C1 segment of cervical spinal cord (tissue), 14 donors: ENCODE measurements around the gene SGIP1.

ENCODE experiments used
- DNase-seq, 14 donors: peaks; one replicate each; lab custom pipeline; 2025; lab: John Stamatoyannopoulos, UW

The SGIP1 gene

DNA sequence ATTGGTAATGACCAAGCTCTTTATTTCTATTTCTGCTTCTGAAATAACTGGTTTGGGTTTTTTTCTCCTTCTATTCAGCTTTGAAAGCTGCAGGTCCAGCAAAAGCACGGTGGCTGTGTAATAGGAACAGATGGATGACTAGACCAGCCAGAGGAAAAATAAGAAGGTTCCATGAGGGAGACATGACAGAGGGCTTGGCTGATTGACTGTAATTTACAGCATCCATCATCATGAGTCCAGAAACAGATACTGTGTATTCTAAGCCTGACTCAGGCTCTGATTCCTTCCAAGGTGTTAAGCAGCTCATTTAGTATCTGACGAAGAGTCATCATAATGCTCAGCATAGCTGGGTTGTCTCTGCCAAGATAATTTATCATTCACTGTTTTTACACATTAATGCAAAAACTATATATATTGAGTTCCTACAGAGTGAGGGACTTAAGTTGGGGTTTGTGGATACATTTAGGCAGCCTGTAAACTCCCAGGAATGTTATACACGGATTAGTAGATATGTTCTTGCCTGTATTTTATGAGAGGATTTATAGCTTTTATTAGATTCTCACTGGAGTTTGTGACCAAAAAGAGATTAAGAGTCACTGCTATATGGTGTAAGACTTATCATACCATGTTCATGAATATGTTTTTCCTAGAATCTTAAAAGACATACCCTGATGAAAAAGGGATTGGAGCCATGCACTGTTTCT, 72.6 kb downstream of the SGIP1 start:
- DNase-seq: peak in 1 of 14 donors; percentile 17

DNA sequence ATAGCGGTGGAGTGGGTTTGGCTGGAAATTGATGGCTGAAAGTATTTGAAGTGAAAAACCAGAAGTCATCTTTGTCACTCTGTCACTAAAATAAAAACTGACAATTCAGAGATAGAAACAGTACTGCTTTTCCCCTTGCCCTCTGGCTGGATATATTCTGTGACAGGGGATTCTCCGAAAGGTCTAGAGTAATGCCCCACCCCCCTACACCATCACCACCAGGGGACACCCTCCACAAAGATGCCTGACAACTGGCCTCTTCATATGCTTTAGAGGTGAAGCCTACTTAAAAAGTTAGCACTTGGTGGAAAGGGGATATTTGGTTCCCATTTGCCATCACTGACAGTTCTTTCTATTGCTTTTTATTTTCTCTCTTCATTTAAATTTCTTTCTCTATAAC, 73.5 kb downstream of the SGIP1 start:
- no peak for DNase-seq

DNA sequence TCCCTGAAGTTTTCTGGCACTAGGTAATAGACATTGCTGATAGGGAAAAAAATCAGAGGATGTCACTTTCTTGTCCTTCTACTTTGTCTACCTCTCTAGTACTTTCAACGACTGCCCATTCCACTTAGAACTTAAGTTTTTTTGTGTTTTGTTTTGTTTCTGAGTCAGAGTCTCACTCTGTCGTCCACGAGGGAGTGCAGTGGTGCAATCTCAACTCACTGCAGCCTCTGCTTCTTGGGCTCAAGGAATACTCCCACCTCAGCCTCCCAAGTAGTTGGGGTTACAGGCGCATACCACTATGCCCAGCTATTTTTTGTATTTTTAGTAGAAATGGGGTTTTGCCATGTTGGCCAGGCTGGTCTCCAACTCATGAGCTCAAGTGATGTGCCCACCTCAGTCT, 79.2 kb downstream of the SGIP1 start:
- no peak for DNase-seq

DNA sequence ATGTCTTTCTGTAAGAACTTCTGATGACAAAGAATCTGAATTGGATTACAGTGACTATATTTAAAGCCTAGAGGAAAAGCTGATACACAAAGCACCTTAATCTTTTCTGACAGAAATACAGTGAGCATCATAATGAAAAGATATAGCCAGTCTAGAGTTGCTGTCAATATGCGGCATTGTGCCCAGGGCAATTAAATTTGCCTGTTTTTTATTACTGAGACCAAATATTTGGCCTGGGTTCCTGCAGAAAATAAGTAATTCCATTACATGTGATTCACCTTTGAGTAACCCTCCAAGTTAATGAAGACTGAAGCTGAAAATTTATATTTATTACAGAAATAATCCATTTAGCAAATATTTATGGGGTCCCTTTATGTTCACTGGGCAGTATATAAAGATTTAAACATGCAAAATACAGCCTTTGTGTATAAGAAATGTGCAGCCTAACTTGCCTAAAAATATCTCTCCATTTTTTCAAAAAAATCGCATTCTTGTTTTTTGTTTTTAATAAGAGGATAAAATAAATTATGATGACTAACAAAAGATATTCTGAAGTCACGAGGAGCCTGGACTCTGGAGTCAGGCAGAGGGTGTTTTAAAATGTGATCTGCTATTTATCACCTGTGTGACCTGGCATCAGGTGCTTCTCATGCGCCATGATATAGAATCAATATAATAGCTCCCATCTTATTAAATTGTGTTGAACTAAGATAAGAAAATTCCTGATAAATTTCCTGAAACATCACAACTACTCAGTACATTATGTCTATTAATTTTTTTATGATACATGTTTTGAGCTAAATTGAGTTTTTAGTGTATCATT, 83.6 kb downstream of the SGIP1 start:
- DNase-seq: no peak

DNA sequence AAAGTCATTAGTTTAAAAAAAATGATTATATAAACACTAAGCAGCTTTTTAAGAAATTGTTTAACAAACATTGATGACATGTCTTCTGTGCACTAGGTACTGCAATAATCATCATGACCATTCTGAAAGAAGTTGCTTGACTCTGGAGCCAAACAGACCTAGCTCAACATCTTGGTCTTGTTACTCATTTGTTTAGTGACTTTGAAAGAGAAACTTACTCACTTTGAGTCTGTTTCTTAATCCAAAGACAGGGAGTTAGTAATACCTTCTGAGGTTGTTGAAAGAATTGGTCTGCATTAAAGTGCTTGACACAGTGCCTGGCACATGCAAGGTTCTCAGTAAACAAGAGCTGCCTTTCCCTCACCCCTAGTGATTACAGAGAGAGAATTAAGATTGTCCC, 84.4 kb downstream of the SGIP1 start:
- DNase-seq: no peak

DNA sequence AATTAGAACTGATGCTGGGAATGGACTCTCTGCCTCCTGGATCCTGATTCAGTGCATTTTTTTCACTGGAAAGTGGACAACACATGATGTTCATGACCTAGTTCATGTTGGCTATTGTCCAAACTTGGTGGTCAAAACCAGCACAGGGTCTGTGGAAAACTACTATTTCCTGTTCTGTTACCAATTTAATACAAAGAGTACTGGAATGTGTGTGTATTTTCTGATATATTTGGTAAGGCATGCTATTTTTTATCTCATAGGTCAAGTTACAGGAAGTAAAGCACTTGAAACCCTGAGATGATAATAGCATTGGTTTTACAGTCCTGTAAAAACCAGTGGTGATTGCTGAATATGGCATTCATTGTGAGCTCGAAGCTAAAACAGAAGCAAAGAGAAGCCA, 89.9 kb downstream of the SGIP1 start:
- DNase-seq: no peak

DNA sequence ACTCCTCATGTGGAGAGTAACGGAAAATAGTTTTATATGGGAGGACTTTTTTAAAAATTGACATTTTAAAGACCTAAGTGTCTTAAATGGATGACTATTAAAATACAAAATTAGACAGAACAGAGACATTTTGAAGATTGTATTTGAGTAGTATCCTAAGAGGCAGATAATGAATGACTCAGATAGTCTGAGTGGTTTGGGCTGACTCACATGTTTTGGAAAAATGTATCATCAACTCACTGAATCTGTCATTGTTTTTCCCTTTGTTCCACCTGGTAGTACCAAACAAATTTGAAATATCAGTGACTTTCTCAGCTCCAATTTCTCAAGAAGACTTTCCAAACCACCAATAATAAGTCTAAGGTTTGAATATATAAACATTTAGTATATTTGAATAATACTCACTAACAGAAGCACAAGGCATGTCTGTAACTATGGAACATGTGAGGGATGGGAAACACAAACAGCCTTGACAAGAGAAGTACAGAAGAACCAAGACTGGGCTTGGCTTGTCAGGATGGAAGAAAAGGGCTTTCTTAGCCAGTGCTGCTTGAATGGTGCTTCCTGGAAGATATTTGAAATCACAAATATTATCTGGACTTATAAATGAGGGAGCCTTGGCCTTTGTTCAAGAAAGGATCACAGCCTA, 90.6 kb downstream of the SGIP1 start:
- DNase-seq: no peak

DNA sequence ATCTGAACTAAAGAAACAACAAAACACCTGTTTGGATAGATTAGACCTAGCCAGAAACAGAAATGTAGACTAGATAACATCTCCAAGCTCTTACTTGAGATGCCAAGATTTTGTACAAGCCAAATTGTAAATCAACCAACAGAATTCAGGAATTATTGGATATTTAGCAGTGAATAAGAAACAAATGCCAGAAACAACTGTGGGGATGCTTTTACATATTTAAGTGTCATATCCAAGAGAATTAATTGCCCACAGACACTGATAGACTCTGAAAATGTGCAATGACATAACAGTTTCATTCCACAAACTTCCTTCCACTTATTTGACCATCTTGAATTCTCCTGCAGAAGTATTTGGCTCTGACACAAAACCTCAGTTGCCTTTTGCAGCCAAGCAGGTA, 92.3 kb downstream of the SGIP1 start:
- DNase-seq: no peak

DNA sequence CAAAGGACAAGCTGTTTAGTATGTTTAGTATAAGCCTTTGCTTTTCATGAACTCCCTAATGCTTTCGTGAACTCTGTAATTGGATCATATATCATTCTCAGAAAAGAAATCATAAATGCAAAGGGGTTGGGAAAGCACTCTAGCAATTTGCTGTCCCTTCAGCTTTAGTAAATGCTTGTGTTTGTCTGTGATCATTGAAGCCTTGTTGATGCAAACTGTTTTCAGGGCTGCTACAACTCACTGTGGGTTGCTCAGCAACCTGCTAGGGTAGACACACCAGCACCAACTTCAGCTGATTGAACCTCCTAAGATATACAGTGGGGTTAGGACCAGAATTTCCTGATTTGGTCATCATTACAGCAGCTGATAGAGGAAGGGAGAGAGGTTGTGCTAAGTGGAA, 95.0 kb downstream of the SGIP1 start:
- DNase-seq: no peak

DNA sequence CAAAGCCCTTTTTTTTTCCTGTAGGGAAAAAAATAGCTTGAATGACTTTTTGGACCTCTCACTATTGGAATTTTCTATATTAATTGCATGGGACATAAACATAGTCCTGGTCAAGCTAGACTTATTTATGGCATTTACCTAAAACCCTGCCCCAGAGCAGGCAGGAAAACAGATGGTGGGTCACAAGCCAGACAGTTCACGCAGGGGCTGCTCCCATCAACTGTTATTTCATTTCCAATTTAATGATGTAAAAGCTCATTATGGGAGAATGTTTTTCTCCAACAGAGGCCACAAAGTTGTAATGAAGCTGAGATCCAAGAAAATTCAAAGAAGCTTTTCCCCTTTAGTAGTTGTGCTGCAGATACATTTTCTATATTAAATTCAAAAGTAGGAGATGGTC, 99.2 kb downstream of the SGIP1 start:
- no peak for DNase-seq

DNA sequence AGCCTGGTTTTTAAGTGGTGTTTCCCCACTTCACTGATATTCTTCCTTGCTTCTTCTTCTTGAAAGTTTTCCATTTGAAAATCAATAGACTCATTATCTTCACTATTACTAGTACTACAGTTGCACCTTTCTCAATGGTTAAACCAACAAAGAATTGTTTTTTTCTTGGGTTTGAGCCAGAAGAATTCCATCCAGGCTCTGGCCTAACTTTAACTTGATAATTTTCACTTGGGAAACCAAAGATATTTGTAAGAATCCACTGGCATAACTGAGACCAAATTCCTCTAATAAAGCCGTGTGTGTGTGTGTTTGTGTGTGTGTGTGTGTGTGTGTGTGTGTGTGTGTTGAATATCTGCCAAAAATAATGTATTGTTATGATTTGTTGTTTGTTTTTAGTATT, 103.2 kb downstream of the SGIP1 start:
- no peak for DNase-seq

DNA sequence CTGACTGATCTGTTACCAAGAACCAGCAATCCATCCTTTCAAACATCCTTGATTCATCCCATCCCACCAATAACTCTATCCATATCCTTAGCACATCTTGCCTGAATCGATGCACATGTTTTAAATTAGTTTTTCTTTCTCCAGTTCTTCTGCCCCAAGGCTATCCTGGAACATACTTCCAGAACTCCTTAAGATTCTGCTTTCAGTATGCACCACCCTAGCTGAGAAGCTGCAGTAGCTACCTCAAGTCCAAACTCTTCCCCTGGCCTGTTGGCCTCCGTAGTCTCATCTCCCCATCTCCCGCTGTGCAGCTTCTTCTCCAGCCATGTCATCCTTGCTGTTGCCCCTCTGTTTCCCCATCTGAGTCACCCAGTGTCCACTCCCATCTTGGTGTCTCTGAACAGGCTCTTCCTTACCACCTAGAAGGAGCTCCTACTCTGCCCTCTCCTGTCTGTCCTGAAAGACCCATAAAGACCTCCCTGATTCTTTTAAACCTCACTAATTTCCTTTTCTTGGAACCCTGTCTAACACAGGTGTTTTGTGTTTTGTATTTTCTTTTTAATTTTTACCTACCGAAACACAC, 108.0 kb downstream of the SGIP1 start:
- DNase-seq: no peak

DNA sequence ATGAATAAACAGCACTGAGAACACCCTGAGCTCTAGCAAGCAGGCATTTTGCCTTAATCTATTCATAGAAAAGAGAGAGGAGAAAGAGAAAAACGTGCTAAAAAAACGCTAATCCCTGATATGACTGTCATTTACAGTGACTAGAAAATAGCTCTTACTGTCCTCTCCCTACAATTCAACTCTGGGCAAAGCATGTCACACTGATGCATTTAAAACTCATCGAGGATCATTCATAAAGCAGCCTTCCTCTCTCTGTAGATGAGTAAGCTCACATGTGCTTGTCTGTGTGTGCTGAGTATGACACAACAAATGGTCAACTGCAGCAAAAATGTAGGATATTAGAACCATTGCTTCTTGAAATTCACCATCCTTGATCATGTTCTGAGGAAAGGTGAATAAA, 109.0 kb downstream of the SGIP1 start:
- no peak for DNase-seq

DNA sequence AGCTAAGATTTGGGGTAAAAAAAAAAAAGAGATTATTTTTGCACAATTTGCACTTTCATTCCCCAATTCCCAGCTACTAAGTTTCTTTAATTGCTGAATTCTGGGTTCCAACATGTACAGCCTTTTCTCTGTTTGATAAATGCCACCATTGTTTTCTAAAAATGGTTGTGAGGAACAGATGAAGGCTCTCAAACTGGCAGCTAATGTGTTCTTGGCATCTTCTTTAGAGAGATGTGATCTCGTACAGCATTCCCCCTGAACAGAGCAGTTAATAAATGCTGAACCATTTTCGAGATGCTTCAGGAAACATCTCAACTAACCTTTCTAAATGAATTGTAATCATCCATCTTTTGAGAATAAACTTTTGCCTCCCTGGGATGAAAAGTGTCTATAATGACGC, 110.4 kb downstream of the SGIP1 start:
- DNase-seq: no peak

DNA sequence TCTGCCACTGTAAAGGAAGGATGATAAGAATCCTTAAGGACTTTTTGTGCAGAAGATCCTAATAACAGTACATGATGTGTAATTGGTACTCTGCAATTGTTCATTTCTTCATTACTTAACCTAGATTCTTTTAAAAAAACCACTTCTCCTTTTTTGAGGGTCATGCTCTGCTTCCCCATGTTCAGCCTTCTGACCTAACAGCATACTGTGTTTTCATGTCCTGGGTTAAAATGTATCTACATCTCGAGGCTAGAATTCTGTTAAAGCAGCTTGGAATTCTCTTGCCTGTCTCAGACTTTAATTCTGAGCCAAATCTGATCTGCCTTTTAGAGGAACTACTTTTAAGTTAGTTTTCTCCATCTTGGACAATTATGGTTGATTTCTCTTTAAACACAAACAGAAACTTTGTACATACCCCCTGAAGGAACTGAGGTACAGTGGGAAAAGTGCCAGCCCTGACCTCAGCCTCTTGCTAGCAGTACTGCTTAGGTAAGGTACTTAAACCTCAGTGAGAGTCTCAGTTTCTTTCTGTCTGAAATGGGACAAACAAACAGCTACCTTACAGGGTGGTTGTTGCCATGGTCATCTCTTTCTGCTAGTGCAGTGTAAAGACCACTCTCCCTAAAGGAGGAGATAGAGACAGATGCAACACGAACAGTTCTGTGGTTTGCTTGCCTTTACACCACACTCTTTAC, 115.1 kb downstream of the SGIP1 start:
- DNase-seq: no peak

DNA sequence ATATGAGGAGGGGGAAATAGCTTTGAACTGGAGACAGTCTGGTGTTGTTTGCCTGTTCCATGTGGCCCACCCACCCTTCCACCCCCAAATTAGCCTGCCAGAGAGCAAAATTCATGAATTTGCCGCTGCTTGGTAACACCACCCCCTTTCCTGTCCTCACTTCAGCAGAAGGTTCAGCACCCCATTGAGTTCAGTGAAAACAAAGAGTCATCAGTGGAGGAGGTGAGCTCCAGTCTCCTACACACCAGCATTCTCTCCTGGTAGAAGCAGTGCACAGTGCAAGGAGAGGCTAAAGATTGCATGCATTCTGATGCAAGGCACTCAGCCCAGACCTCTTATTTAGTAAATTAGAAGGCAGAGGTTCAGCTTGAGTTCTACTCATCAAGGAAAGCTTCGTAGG, 118.6 kb downstream of the SGIP1 start:
- no peak for DNase-seq

DNA sequence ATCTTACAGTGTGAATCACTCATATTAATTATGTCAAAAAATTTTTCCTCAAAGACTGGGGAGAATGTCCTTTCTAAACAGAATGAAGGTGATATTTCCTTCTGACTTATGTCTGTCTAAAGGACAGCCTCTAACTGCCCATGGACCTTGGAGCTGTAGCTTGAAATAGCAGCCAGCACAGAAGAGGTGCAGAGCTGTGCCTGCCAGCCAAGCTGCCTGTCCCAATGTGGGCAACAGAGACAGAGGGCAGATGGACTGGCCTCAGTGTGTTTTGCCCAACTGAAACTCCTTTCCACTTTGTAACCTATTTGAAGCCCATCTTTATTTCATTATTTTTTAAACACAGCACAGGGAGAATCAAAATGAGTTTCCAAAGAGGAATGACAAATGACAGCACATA, 120.7 kb downstream of the SGIP1 start:
- DNase-seq: no peak

DNA sequence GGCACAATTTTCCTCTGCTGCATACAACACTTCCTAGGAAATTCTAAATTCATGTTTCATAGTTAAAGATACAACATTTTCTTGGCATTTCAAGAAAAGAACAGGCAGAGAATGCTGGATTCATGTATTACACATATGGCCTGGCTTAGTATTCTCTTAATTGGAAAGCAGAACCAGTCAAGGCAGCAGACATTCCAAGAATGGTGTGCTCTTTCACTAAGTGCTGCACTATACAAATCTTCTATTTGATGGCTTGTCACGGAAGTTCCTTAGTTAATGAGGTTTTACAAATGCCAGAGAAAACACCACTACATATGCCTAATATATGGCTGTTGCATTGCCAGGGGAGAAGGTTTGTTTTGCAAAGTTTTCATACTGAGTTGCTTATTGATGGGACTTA, 137.5 kb downstream of the SGIP1 start:
- DNase-seq: no peak

DNA sequence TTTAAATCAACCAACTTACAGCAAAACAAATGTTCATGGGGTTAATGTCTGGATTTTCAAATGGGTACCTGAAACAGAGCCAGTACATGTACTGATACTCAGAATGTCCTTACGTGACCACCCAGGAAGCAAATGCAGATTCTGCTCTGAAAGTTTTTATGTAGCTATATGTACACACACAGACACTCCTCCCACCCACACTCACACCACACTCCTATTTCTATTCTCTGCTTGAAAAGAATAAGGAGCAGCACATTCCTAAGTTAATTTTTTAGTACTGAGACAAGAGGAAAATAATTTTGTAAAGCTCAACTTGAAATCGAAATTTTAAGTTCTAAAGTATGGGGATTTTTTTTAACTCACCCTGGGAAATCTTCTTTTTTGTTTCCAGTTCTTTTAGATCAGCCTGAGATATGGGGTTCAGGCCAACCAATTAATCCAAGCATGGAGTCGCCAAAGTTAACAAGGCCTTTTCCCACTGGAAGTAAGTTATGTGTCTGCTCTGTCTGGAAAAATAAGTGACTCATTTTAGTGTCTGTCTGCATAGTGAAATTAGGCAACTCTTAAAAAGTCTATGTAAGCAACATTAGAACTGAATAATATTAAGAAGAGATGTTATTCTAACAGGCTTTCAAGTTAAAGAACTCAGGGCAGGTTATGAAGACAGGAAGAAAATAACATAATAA, 142.8 kb downstream of the SGIP1 start:
- DNase-seq: no peak

DNA sequence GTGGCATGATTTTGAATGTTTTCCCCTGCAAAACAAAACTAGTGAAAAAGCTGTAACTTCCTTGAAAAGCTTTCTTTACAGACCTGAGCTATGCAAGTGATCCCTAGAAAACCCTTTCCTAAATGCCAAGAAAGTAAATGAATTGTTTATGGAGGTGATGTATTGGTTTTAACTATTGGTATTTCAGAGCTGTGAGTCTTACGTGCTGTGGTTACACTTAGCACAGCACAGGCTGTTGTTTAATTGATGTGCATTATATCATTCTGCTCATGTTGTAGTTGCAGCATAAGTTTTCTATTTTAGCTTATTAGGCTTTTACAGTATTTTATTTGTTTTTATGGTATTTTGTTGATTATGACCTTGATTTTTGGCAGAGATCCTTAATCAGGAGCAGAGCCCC, 144.2 kb downstream of the SGIP1 start:
- no peak for DNase-seq

DNA sequence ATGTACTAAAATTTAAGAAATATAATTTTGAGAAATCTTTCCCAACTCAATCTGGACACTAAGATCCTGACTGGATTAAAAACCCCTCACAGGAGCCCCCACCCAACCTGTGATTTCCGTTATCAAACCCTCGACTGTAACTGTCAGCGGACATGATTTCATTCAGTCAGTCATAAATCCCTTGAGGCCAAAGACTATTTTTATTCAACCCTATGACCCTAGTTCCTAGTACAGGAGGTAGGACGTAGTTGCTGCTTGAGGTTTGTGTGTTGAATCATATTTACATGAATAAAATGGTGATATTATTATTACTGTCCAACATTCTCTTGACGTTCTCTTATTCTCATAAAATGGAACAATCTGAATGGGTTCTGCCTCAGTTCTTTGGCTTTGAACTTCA, 145.2 kb downstream of the SGIP1 start:
- no peak for DNase-seq
